T-helper 17 cell (primary cell): ENCODE measurements around the gene ZNF554. TPM values are rescaled to one million over a fixed set of nuclear protein-coding genes. Genes with fewer than 3 reads are reported as not detected.
"Not testable (repeated sequence)": the region's sequence is repeated elsewhere in the genome, so short reads cannot be mapped to it uniquely, and the experiment has no call there.

Experiments
- ATAC-seq: fragments of 150-1000 bp; cut with Tn5 transposase; 2 replicates; pipeline ENCODE4 v1.10.0; 2021; ENCODE audit warnings: mild to moderate bottlenecking, moderate library complexity
- DNase-seq, 3 donors: peaks; one replicate each; pipeline versions ENCODE4 v3.0.0 to v3.0.0-alpha.2; 2020 to 2021
- H3K9me3 ChIP-seq: one replicate; pipeline ENCODE4 v1.7.0; 2013; ENCODE audit warnings: low read length, mild to moderate bottlenecking; ENCODE audit not compliant: control insufficient read depth, poor library complexity, severe bottlenecking
- H3K27ac Mint-ChIP-seq: one replicate; pipeline ENCODE4 v1.8.0; 2022; ENCODE audit warnings: mild to moderate bottlenecking, moderate library complexity, mixed read lengths
- H3K27me3 Mint-ChIP-seq: one replicate; pipeline ENCODE4 v1.8.0; 2022; ENCODE audit warnings: mixed read lengths
- H3K36me3 Mint-ChIP-seq: one replicate; pipeline ENCODE4 v1.8.0; 2022; ENCODE audit warnings: low read depth, mixed read lengths
- H3K4me1 Mint-ChIP-seq: one replicate; pipeline ENCODE4 v1.8.0; 2022; ENCODE audit warnings: mild to moderate bottlenecking, mixed read lengths
- H3K4me3 Mint-ChIP-seq: one replicate; pipeline ENCODE4 v1.8.0; 2022; ENCODE audit warnings: mild to moderate bottlenecking, moderate library complexity, mixed read lengths
- total RNA-seq, 4 donors: library from RNA in 2 of 4; stranded (reverse) in 2 of 4; gene quantifications; one replicate each; pipeline ENCODE4 v1.2.3 and lab custom pipeline; 2022 to 2026

Gene ZNF554
- total RNA-seq, 2 donors from 2014 or later = 3.0 to 3.2 TPM

DNA sequence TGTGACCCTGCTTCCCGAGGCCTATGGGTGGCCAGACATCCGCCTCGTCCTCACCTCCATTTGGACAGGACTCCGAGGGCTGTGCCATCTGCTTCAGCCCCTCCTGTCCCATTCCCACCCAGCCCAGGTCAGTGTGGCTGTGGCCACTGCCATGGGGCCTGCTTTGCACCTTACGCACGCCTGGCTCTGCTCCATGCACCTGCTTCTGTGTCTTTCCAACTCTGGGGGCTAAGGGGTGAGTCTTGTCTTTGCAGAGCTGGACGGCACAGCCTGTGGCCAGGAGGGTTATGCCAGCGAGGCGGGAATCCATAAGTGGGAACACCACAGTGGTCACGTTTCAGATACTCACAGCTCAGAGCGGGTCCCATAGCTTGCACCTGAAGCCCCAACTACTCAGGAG is 5.2 kb upstream of the ZNF554 start:
- DNase-seq = no peak
- H3K4me3 Mint-ChIP-seq = no peak overlapping the region
- no peak for ATAC-seq
- no peaks in the 10 kb centered on the region for H3K4me1 Mint-ChIP-seq
- no peaks in the 10 kb centered on the region for H3K27me3 Mint-ChIP-seq
- H3K9me3 ChIP-seq = no peaks in the 10 kb centered on the region
- no peak overlapping the region for H3K27ac Mint-ChIP-seq
- no peaks in the 10 kb centered on the region for H3K36me3 Mint-ChIP-seq

DNA sequence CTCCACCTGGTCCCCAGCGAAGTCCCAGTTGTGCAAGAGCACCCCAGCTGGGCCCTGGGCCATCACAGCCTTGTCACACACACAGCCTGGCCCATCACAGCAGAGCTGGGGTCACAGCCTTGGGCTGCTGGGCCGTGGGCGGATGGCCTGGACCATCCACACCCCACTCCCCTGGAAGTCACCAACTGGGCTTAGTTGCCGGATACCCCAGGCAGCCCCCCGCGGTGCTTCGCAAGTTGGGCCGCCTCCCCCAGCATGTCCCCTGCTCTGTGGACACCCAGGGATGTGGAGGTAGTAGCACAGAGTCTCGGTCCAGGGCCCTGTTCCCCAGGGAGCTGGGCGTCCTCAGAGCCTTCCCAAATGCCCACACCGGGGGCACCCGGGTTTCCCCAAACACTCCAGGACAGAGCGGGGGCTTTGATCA is 4.5 kb upstream of the ZNF554 start:
- DNase-seq (no peak), ATAC-seq (no peak)
- H3K36me3 Mint-ChIP-seq = no peaks in the 10 kb centered on the region
- H3K4me1 Mint-ChIP-seq = peaks cover under 1% of the 10 kb centered on the region
- no peaks in the 10 kb centered on the region for H3K9me3 ChIP-seq
- no peak overlapping the region for H3K4me3 Mint-ChIP-seq
- H3K27ac Mint-ChIP-seq = no peak overlapping the region
- H3K27me3 Mint-ChIP-seq = no peaks in the 10 kb centered on the region

DNA sequence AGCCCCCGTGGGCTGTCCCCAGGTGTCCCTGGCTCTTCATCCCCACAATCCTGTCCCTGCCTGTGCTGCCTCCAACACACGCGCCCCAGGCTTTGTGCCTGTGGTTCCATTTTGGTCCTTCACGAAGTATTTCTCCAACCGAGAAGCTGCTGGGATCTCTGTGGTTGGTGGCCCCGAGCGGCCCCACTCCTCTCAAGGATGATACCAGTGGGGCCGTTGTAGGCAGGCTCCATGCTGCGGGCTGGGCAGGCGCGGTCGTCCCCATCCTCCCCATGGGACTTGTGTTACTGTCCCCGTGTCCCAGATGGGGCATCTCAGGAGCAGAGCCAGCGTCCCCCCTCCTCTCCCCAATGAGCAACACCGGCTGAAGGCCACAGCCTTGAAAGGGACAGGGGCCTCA is 3.7 kb upstream of the ZNF554 start:
- Mint-ChIP-seq H3K27ac (no peak overlapping the region), H3K27me3 (no peaks in the 10 kb centered on the region), H3K36me3 (no peaks in the 10 kb centered on the region), H3K4me1 (peaks cover 3% of the 10 kb centered on the region), H3K4me3 (no peak overlapping the region)
- H3K9me3 ChIP-seq = no peaks in the 10 kb centered on the region
- ATAC-seq (no peak), DNase-seq (no peak)

DNA sequence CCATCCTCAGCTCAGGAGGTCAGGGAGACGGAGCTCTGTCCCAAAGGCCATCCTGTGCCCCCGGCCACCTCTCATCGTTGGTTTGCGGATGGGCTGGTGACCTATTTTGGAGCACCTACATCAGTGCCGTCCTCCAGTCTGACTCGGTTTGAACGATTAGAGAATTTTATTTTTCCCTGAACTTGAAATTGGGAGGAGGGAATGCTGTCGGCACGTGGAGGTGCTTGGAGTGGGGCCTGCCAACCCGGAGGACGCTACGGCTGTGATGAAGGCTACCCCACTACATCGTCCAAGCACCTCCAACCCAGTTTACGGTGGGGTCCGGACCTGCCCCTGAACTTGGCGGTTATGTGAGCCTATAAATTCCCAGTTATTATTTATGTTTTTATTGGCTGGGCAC is 3.0 kb upstream of the ZNF554 start:
- H3K4me1 Mint-ChIP-seq = peaks cover 7% of the 10 kb centered on the region
- H3K36me3 Mint-ChIP-seq = no peaks in the 10 kb centered on the region
- H3K27ac Mint-ChIP-seq = no peak overlapping the region
- no peaks in the 10 kb centered on the region for H3K27me3 Mint-ChIP-seq
- ATAC-seq (no peak), DNase-seq (no peak)
- no peak overlapping the region for H3K4me3 Mint-ChIP-seq
- H3K9me3 ChIP-seq = no peaks in the 10 kb centered on the region

DNA sequence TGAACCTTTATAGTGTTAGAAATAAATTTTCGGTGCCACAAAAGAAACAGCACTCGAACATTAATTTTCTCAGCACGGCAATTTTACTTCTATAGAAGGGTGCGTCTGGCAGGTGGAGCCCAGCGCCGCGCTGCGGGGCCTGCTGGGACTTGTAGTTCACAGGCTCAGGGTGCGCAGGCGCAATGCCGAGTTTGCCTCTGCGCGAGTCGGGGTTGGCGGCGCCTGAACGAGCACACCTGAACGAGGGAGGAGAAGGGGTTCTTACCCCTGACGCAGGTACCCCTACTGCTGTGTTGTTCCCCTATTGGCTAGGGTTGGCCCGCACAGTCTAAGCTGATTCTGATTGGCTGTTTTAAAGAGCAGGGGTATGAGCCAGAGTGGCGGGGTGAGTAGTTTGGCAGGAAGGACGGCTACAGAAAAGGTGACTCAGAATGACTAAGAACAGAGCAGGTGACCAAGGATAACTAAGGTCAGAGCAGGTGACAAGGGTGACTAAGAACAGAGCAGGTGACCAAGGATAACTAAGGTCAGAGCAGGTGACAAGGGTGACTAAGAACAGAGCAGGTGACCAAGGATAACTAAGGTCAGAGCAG is 2.3 kb upstream of the ZNF554 start:
- not testable (repeated sequence) for H3K4me1 Mint-ChIP-seq, H3K36me3 Mint-ChIP-seq, H3K4me3 Mint-ChIP-seq, H3K9me3 ChIP-seq, ATAC-seq, DNase-seq, H3K27me3 Mint-ChIP-seq
- H3K27ac Mint-ChIP-seq = peak overlapping the region; percentile 54

DNA sequence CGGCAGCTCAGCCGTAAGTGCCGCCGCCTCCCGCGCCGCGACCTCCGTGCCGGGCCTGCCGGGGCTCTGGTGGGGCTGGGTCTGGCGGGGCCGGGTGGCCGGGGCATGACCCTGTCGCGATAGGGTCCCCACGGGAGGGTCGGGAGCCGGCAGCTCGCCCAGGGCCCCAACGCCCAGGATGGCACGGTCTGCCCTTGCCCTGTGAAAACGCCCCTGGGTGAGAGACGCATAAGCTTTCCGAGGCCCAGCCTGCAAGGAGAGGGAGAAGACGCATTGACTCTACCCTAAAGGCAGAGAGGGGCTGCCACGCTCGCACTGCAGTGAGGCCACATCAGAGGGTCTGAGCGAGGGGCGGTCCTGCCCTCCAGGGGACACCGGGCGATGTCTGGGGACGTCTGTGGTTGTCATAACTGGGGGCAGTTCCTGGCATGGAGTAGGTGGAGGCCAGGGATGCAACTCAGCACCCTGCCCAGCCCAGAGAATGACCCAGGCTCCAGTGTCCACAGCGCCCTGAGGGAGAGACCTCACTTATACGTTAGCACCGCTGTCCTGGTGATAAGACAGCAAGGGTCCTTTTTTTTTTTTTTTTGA is 539 bp downstream of the ZNF554 start:
- no peaks in the 10 kb centered on the region for H3K9me3 ChIP-seq
- ATAC-seq (no peak), DNase-seq (no peak)
- Mint-ChIP-seq H3K4me3 (peak overlapping the region; percentile 83), H3K27me3 (no peaks in the 10 kb centered on the region), H3K27ac (no peak overlapping the region), H3K36me3 (no peaks in the 10 kb centered on the region), H3K4me1 (peaks cover 9% of the 10 kb centered on the region)

DNA sequence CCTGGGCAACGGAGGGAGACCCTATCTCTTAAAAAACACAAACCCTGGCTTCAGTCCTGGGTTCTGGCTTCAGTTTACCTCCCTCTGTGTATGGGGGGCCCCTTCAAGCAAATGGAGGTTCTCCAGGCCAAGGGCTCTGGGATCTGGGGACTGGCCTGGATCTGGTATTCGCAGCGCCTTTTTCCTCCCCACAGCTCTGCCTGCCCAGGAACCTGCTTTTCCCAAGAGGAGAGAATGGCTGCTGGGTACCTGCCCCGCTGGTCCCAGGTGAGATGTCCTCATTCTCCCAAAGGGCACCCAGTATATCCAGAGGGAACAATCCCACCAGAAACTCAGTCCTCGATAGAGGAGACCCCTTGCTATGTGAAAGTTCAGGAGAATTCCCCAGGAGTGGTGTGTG is 3.2 kb downstream of the ZNF554 start:
- ATAC-seq (no peak), DNase-seq (no peak)
- H3K27ac Mint-ChIP-seq = no peak overlapping the region
- no peaks in the 10 kb centered on the region for H3K27me3 Mint-ChIP-seq
- peaks cover 4% of the 10 kb centered on the region for H3K36me3 Mint-ChIP-seq
- H3K9me3 ChIP-seq = no peaks in the 10 kb centered on the region
- no peak overlapping the region for H3K4me3 Mint-ChIP-seq
- peaks cover 9% of the 10 kb centered on the region for H3K4me1 Mint-ChIP-seq

DNA sequence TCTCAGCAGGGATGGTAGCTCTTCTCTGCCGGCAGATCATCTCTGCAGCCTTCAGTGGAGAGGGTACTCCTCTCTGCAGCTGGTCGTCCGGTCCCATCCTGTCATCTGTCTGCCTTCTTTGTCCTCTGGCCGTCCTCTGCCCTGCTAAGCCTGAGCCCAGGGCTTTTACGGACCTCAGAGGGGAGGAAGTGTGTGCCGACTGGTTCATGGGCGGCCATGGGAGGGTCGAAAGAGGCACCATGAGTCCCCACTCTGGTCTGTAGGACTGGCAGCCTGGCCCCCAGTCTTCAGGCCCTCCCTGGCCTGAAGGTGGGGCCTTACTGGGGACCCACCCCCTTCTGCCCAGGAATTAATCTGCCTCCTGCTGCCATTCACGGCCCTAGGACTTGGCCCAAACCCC is 4.0 kb downstream of the ZNF554 start:
- H3K27ac Mint-ChIP-seq = no peak overlapping the region
- H3K36me3 Mint-ChIP-seq = peaks cover 4% of the 10 kb centered on the region
- ATAC-seq (no peak), DNase-seq (no peak)
- no peaks in the 10 kb centered on the region for H3K27me3 Mint-ChIP-seq
- H3K4me1 Mint-ChIP-seq = peaks cover 9% of the 10 kb centered on the region
- no peak overlapping the region for H3K4me3 Mint-ChIP-seq
- H3K9me3 ChIP-seq = no peaks in the 10 kb centered on the region

DNA sequence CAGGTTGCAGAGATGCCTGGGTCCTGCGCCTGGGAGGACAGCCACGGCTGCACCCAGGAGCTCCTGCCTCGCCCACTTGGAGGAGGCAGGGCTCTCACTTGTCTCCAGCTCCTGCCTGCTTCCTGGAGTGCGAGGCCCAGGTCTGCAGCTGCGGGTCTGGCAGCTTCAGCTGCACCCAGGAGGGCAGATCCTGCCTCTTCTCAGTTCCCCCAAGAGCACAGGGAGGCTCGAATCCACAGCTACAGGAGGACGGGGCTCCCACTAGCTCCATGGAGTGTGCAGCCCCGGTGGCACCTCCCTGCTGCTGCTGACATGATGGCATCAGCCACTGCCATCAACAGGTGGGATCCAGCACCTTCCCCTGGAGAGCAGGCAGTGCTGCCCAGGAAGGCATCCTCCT is 4.5 kb downstream of the ZNF554 start:
- Mint-ChIP-seq H3K27ac (no peak overlapping the region), H3K4me1 (peaks cover 9% of the 10 kb centered on the region), H3K27me3 (no peaks in the 10 kb centered on the region), H3K4me3 (no peak overlapping the region), H3K36me3 (peaks cover 4% of the 10 kb centered on the region)
- H3K9me3 ChIP-seq = no peaks in the 10 kb centered on the region
- no peak for DNase-seq
- no peak for ATAC-seq

DNA sequence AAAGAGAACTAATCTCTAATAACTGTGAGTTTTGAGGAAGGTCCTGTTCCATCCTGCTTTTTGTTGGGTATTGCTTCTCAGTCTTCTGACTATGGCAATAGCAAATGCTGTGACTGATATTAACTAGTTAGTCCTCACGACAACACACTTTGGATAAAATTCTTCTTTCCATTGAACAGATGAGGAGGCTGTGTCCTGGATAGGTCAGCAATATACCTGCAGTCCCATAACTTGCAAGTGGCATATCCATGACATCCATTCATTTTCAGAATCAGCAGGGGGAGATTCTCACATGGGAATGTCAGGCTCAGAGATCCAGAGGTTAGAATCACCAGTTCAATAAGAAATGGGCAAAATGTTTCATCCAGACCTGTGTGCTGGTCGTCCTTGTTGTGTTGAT is 7.4 kb downstream of the ZNF554 start:
- ATAC-seq = no peak
- Mint-ChIP-seq H3K36me3 (peaks cover 4% of the 10 kb centered on the region), H3K27ac (no peak overlapping the region), H3K27me3 (no peaks in the 10 kb centered on the region), H3K4me3 (no peak overlapping the region), H3K4me1 (peaks cover 2% of the 10 kb centered on the region)
- no peak for DNase-seq
- no peaks in the 10 kb centered on the region for H3K9me3 ChIP-seq

DNA sequence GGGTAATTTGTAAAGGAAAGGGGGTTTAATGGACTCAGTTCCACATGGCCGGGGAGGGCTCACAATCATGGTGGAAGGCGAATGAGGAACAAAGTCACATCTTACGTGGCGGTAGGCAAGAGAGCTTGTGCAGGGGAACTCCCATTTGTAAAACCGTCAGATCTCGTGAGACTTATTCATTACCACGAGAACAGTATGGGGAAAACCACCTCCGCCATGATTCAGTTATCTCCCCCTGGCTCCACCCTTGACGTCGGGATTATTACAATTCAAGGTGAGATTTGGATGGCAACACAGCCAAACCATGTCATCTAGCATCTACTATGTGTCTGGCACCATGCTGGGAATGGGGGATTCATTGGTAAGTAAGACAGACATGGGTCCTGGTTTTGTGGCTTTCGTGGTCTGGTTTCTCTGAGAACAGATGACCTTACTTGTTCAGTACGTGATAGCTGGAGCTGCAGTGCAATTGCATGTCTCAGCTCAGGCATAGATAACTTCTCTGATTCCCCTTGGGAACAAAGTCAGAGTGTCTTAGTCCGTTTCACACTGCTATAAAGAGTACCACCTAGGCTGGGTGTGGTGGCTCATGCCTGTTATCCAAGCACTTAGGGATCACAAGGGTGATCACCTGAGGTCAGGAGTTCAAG is 8.3 kb downstream of the ZNF554 start:
- Mint-ChIP-seq H3K27me3 (no peaks in the 10 kb centered on the region), H3K27ac (no peak overlapping the region), H3K4me1 (peaks cover 2% of the 10 kb centered on the region), H3K4me3 (no peak overlapping the region), H3K36me3 (peaks cover 6% of the 10 kb centered on the region)
- DNase-seq = no peak
- ATAC-seq = no peak
- no peaks in the 10 kb centered on the region for H3K9me3 ChIP-seq

DNA sequence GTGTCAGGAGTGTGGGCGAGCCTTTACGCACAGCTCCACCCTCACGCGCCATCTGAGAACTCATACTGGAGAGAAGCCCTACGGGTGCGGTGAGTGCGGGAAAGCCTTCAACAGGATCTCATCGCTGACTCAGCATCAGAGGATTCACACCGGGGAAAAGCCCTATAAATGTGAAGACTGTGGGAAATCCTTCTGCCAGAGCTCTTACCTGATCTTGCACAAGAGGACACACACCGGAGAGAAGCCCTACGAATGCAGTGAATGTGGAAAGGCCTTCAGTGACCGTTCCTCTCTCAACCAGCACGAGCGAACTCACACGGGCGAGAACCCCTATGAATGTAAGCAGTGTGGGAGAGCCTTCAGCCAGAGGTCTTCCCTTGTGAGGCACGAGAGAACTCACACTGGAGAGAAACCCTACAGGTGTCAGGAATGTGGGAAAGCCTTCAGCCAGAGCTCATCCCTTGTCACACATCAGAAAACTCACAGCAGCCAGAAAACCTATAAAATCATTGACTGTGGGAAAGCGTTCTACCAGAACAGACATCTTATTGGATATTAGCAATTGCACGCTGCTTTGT is 14.7 kb downstream of the ZNF554 start:
- DNase-seq (no peak), ATAC-seq (no peak)
- no peaks in the 10 kb centered on the region for H3K27me3 Mint-ChIP-seq
- no peak overlapping the region for H3K4me3 Mint-ChIP-seq
- peaks cover 25% of the 10 kb centered on the region for H3K9me3 ChIP-seq
- H3K27ac Mint-ChIP-seq = no peak overlapping the region
- H3K4me1 Mint-ChIP-seq = no peaks in the 10 kb centered on the region
- peaks cover 3% of the 10 kb centered on the region for H3K36me3 Mint-ChIP-seq

DNA sequence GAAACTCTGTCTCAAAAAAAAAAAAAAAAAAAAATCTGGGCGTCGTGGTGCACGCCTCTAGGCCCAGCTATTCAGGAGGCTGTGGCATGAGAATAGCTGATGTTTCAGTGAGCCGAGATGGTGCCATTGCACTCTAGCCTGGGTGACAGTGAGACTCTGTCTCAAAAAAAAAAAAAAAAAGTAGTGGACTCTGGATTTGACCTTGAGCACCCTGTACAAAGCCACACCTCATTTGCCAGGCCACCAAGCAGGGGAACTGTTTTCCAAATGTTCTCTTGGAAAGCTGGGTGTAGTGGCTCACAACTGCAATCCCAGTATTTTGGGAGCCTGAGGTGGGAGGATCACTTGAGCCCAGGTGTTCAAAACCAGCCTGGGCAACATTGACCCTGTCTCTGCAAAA is 17.8 kb downstream of the ZNF554 start:
- H3K9me3 ChIP-seq = peaks cover 25% of the 10 kb centered on the region
- DNase-seq = no peak
- Mint-ChIP-seq H3K36me3 (peaks cover 3% of the 10 kb centered on the region), H3K27me3 (no peaks in the 10 kb centered on the region), H3K27ac (no peak overlapping the region), H3K4me3 (no peak overlapping the region), H3K4me1 (peaks cover 7% of the 10 kb centered on the region)
- no peak for ATAC-seq
